Heart right ventricle (tissue), 16 donors: ENCODE measurements around the gene KIF3A. TPM values are rescaled to one million over a fixed set of nuclear protein-coding genes. Genes with fewer than 3 reads are reported as not detected.
A peak's percentile ranks its signal among the peaks of the same experiment; 100 is the strongest.

Experiments
- ATAC-seq, 8 donors: fragments of 200-7000 bp; cut with Tn5 transposase; one replicate each; pipeline ENCODE4 v1.9.1; 2020; ENCODE audit warnings: mild to moderate bottlenecking in 8 of 8, moderate library complexity in 8 of 8, moderate number of reproducible peaks in 1 of 8
- DNase-seq, 2 donors: peaks; one replicate each; pipeline ENCODE4 v3.0.0-alpha.2; 2020
- H3K27ac ChIP-seq, 10 donors: fragments of 200-600 bp; sonication (generic) in 2 of 10; one replicate each; pipeline versions ENCODE4 v1.5.0 to v1.8.0; 2020 to 2022; ENCODE audit warnings: mild to moderate bottlenecking in 3 of 10
- H3K27me3 ChIP-seq, 7 donors: fragments of 200-600 bp; one replicate each; pipeline ENCODE4 v1.8.0; 2021 to 2022; ENCODE audit warnings: mild to moderate bottlenecking in 2 of 7
- H3K36me3 ChIP-seq, 9 donors: fragments of 200-600 bp; sonication (generic) in 1 of 9; one replicate each; pipeline versions ENCODE4 v1.5.0 to v1.8.0; 2020 to 2022; ENCODE audit warnings: mild to moderate bottlenecking in 2 of 9
- H3K4me1 ChIP-seq, 9 donors: fragments of 200-600 bp; sonication (generic) in 1 of 9; one replicate each; pipeline versions ENCODE4 v1.5.0 to v1.8.0; 2020 to 2022; ENCODE audit warnings: mild to moderate bottlenecking in 4 of 9
- H3K4me3 ChIP-seq, 10 donors: fragments of 200-600 bp; sonication (generic) in 2 of 10; one replicate each; pipeline versions ENCODE4 v1.5.0 to v1.8.0; 2020 to 2022; ENCODE audit warnings: mild to moderate bottlenecking in 7 of 10, moderate library complexity in 2 of 10
- H3K9me3 ChIP-seq, 11 donors: fragments of 200-600 bp in 10 of 11; sonication (generic) in 2 of 11; one replicate each; pipeline versions ENCODE4 v1.5.0 to v1.8.0; 2013 to 2022; ENCODE audit warnings: mild to moderate bottlenecking in 2 of 11, control low read depth in 1 of 11, moderate library complexity in 1 of 11
- WGBS, 2 donors: extraction: QIAGEN DNeasy Blood & Tissue Kit; methylation state at CpG; one replicate each; pipeline ENCODE4 v1.1.7; 2013; ENCODE audit warnings: inconsistent platforms in 1 of 2; 5-methylcytosine and 5-hydroxymethylcytosine counted together
- intact Hi-C, 10 donors: fragments of 100-400 bp; cut with DNase I; formaldehyde crosslinking; loops; one replicate each; pipeline versions ENCODE4 v1.11.1 to v1.14.2; 2022
- polyA plus RNA-seq, 2 donors: library from polyadenylated mRNA; stranded (reverse); fragments of 200-250 nt; gene quantifications; one replicate each; pipeline ENCODE4 v1.2.3, GENCODE V29; 2013
- total RNA-seq, 10 donors: library from RNA; stranded (reverse); fragmentation: NEBNext Ultra II Directional in 3 of 10; extraction: Animal tissue kit (Norgen Biotek cat#: 25700) in 3 of 10; gene quantifications; one replicate each; pipeline versions ENCODE4 v1.2.1 to v1.2.4, GENCODE V29; 2021 to 2023
- TF ChIP-seq, protein P1 (sequence below), 9 donors: fragments of 200-600 bp; sonication (generic) in 2 of 9; IDR thresholded peaks; one replicate each; pipeline versions ENCODE4 v1.5.0 to v1.8.0; 2021 to 2022; ENCODE audit warnings: antibody characterized with exemption in 9 of 9, mild to moderate bottlenecking in 5 of 9, moderate library complexity in 1 of 9
- donor health status: Arrhythmogenic right ventricular cardiomyopathy.
- donor health status: ischemic (EF 13 %, LVEDD 7.1; RV severe dilation, severe dysfunction).
- donor health status: healthy with polysubstance abuse.
- donor health status: DM: no; HTN: yes; CAD: no.
- donor health status: DM: no; HTN: no; CAD: no.
- donor health status: ischemic (EF 25% LVEDD 6.9; RV normal size, moderate dysfunction).
- donor health status: ischemic (EF 25% LVEDD 5.7; RV mildly dilated, moderate dysfunction).
- donor health status: healthy.
- donor health status: DM: yes; HTN: yes; CAD: no.
- donor health status: Ischemic cardiomyopathy.
- donor health status: ischemic (EF 35%, LVEDD 5.7; RV mildly dilated, moderate dysfunction).
- donor health status: nonischemic (EF 11% LVEDD 7.7; RV severe dilation, severe dysfunction).
- donor health status: DM: yes; HTN: yes; CAD: no.
- donor health status: PGD.
- donor health status: ischemic (EF 29% LVEDD 5.4; RV normal size, mild dysfunction).
- donor health status: nonischemic (EF 23%, LVEDD 6.1; RV moderate dilation, normal function).

The KIF3A gene
- total and polyA plus RNA-seq, 12 donors = 2.2 to 18.6 (median 12.5) TPM

DNA sequence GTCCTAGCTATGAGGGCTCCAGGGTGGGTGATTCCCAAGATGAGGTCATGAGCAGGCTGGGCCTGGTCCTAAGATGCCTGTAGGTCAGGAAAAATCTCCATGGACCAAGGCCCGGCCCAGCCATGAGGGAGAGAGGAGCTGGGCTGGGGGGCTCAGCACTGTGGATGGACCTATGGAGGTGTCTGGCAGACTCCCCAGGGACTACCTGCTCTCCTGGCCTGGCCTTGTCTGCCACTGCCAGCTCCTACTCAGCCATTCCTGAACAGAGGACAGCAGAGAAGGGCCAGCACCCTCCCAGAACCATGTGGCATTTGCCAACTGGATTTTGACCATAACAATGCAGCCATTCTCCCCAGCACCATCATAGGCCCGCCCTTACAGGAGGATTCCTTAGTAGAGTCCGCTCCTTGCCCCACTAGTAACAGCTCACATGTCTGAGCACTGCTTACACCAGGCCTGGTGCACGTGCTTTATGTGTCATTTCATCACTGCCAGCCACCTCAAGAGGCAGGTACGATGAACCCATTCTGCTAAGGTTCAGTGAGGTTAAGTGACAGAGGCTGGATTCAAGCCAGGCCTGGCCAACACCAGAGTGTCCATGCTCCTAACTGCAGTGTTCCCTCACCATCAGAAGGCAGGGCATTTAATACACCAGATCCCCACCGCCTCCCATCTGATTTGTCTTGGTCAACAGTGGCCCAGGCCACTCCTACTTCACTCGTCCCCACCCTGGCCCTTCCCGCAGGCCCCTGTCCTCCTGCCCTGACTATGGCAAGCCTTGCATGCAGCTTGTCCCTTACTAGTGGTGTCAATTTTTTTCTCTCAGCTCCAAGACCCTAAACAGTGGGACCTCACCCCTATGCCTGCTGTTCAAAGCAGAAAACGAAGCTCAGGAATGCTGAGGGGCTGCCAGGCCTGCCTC lies 78.7 kb downstream of the KIF3A start:
- H3K27me3 ChIP-seq = peaks cover 0 to 41% (median 35%) of the 10 kb centered on the region in 7 donors
- H3K27ac ChIP-seq = no peak overlapping the region
- 91 to 93% methylated on average over 9 of the region's 9 CpGs for WGBS, 2 donors
- ATAC-seq (no peak), DNase-seq (no peak)
- TF ChIP-seq, protein P1, sequence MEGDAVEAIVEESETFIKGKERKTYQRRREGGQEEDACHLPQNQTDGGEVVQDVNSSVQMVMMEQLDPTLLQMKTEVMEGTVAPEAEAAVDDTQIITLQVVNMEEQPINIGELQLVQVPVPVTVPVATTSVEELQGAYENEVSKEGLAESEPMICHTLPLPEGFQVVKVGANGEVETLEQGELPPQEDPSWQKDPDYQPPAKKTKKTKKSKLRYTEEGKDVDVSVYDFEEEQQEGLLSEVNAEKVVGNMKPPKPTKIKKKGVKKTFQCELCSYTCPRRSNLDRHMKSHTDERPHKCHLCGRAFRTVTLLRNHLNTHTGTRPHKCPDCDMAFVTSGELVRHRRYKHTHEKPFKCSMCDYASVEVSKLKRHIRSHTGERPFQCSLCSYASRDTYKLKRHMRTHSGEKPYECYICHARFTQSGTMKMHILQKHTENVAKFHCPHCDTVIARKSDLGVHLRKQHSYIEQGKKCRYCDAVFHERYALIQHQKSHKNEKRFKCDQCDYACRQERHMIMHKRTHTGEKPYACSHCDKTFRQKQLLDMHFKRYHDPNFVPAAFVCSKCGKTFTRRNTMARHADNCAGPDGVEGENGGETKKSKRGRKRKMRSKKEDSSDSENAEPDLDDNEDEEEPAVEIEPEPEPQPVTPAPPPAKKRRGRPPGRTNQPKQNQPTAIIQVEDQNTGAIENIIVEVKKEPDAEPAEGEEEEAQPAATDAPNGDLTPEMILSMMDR (IDR thresholded peaks at IDR 0.05) = no peak
- no peaks in the 10 kb centered on the region for H3K9me3 ChIP-seq
- H3K4me1 ChIP-seq = peaks cover 0 to 14% (median 10%) of the 10 kb centered on the region in 9 donors
- no peaks in the 10 kb centered on the region for H3K36me3 ChIP-seq
- intact Hi-C loops = no loop called here
- H3K4me3 ChIP-seq = no peak overlapping the region

DNA sequence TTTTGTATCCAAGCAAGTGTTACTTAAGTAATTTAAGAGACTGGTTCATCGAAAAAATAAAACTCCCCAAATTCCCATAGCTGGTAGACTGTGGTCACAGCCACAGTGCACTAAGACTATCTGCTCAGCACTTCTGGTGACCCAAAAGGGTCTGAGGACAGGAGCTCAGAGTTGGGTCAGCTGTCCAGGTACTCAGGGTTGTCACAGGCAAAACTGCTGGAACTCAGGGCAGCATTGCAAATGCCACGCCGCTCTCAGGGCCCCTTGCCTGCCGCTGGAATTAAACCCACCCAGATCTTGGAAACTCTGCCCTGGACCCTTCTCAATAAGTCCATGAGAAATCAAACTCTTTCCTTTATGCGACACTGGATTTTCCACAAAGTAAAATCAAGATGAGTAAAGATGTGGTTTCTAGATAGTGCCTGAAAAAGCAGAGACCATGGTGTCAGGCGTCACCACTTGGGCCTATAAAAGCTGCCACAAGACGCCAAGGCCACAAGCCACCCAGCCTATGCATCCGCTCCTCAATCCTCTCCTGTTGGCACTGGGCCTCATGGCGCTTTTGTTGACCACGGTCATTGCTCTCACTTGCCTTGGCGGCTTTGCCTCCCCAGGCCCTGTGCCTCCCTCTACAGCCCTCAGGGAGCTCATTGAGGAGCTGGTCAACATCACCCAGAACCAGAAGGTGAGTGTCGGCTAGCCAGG lies 79.5 kb downstream of the KIF3A start, which contains the start of gene IL13:
Gene IL13, plus strand, starts transcription at position 498 of the 705 bp plus-strand sequence. Its CDS starts 14 bp downstream, at position 512.
- peaks cover 0 to 49% (median 39%) of the 10 kb centered on the region in 7 donors for H3K27me3 ChIP-seq
- no peak for DNase-seq

DNA sequence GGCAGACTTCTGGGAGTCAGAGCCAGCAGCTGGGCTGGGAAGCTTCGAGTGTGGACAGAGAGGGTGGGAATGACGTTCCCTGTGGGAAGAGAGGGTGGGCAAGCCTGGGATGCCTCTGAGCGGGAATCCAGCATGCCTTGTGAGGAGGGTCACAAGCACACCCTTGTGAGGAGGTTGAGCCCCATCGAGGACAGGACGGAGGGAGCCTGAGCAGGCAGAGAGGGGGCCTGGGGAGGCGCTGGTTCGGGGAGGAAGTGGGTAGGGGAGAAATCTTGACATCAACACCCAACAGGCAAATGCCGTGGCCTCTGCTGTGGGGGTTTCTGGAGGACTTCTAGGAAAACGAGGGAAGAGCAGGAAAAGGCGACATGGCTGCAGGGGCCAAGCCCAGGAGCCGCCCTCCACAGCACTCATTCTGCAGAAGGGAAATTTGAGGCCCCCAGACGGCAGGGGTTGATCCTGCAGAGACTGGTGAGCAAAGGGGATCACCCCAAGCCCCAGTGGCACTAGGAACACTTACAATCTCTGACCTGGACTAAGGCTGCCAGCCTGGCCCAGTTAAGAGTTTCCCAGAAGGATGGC lies 80.5 kb downstream of the KIF3A start:
- WGBS, 2 donors = 68 to 69% methylated on average over 12 of the region's 12 CpGs
- Histone ChIP-seq H3K27ac (no peak overlapping the region), H3K9me3 (no peaks in the 10 kb centered on the region), H3K4me3 (peak overlapping the region in 7 of 10 donors; percentile 20 to 55 (median 47)), H3K4me1 (peaks cover 0 to 12% (median 10%) of the 10 kb centered on the region in 9 donors), H3K27me3 (peaks cover 0 to 54% (median 39%) of the 10 kb centered on the region in 7 donors), H3K36me3 (no peaks in the 10 kb centered on the region)
- intact Hi-C loops = no loop called here
- no peak for DNase-seq
- ATAC-seq = peak in 1 of 8 donors; percentile 13
- TF ChIP-seq, protein P1 (IDR thresholded peaks at IDR 0.05) = no peak

More for the DNA sequence above, 79.5 kb downstream of the KIF3A start, which contains the start of gene IL13:
- TF ChIP-seq, protein P1 (IDR thresholded peaks at IDR 0.05) = no peak
- WGBS, 2 donors = 97% methylated on average over 12 of the region's 12 CpGs
- intact Hi-C loops = no loop called here
- no peak within 1 kb of the TSS for H3K27ac ChIP-seq
- H3K36me3 ChIP-seq = no peaks in the 10 kb centered on the region
- H3K4me3 ChIP-seq = no peak within 1 kb of the TSS
- ATAC-seq = no peak
- peaks cover 0 to 12% (median 10%) of the 10 kb centered on the region in 9 donors for H3K4me1 ChIP-seq
- no peaks in the 10 kb centered on the region for H3K9me3 ChIP-seq
